Forelimb muscle (tissue), 1 donor: ENCODE results near the gene DAND5. TPM values are rescaled to one million over a fixed set of nuclear protein-coding genes. Genes with fewer than 3 reads are reported as not detected.
A peak's percentile ranks its signal among the peaks of the same experiment; 100 is the strongest.

ENCODE experiments used
- DNase-seq: peaks from one replicate; pipeline ENCODE4 v3.0.0-alpha.2; 2013; ENCODE audit warnings: low read depth
- polyA plus RNA-seq: library from polyadenylated mRNA; unstranded; fragments of 120-200 nt; gene quantifications from one replicate; pipeline ENCODE4 v1.2.1, GENCODE V29; 2013; ENCODE audit not compliant: insufficient read length

Gene DAND5
- polyA plus RNA-seq, 1 donor: 0.08 TPM

GRCh38 chr19:12992729-12993128, 23.4 kb downstream of the DAND5 start:
- no peak for DNase-seq

DNA sequence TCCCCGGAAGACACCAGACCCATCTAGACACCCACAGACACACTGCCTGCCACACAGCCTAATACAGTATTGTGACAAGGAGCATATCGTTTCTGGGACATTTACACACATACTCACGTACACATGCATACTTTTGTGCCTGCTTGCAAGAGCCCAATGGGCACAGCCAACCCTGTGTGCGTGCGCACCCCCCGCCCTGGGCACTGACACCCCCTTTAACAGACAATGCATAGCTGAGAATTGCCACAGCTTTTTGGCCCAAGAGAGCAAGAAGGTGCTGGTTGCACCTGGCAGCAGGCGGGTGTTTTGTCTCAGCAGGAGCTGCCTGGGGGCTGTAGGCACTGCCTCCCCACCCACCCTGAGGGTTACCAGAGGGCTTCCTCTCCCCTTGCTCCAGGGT, 24.2 kb downstream of the DAND5 start:
- no peak for DNase-seq

DNA sequence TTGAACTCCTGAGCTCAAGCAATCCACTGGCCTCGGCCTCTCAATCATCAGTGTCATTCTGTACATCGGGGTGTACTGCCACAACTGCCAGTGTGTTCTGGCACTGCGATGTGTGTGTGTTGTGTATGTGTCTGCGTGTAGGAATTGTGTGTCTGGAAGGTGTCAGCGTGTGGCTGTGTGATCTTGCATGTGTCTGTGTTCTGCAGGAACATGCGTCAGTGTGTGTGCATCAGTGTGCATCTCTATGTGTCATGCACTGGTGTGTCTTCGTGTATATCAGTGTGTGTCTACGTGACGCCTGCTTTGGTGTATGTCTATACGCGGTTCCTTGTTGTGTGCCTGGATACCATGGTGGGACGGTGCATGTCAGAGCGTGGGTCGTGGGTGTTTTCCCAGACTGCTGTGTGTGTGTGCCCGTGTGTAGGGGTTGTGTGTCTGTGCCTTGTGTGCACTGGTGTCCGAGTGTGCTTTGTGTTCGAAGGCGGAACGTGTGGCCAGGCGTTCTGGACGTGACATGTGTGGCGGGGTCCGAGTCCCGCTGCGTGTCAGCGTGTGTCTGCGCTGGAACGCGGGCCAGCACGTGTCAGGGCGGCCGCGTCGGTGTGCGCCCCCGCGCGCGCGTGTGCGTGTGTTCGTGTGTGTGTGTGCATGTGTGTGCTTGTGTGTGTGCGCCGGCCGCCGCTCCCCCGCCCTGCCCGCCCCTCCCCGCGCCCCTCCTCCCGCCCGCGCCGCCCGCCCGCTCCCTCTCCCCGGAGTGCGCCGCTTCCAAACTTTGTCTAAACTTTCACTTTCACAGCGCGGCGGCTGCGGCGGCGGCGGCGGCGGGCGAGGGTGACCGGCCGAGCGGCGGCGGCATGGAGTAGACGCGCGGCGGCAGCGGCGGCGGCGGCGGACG, 25.6 kb downstream of the DAND5 start, which contains the start of gene NFIX:
Gene NFIX, plus strand, starts transcription at position 775 of the 895 bp plus-strand sequence. CDS start 363 bp downstream, outside the sequence.
- no peak for DNase-seq

GRCh38 chr19:12995596-12996405, 26.4 kb downstream of the DAND5 start:
- no peak for DNase-seq

- no peak for DNase-seq
Observed at GRCh38 chr19:12996406-12997094, 27.2 kb downstream of the DAND5 start.

DNA sequence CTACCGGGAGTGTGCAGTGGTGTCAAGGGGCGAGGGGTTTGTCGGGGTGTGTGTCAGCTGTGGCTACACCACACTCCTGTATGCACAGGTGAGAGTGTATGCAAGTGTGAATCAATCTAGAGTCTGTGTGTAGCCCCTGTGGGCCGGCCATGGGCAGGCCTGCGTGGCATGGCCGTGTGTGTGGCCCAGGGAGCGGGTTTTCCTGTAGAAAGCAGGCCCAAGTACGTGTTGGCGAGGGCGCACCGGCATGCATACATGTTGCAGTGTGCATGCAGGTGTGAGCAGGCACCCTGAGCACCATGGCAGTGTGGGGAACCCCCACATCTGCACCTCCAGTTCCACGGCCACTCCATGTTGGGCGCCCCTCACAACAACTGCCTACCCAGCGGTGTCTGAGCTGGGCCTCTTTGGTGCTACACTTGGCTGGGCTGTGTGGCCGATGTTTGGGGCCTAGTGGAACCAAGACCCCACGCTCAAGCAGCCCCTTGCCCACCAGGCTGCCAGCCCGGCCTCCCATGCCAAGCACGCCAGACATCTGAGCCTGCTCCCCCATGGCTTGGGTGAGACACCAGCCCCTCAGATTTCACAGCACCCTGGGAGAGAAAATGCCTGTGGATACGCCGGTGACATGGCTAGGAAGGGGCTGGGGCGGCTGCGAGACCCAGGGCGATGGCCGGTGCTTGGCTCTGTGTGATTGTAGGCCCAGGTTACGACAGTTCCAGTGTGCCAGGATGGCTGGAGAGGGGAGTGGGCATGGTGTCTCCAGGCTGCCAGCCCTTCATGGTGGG, 28.0 kb downstream of the DAND5 start:
- DNase-seq: no peak

- DNase-seq: no peak
Observed at GRCh38 chr19:12997967-12998940, 28.9 kb downstream of the DAND5 start.

DNA sequence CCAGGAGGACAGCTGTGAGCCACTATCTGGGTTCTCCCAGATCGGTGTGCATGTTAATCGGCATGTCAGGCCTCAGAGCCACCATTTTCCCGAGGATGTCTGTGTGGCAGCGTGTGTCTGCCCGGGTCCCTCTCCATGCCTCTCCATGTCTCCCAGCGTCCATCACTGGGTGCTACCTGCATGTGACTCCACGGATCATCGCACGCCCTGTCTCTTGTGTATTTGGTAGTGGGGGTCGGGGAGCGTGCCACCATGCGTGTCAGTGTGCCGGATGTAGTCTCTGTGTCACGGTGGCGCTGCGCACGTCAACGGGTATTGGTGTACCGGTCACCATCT, 31.8 kb downstream of the DAND5 start:
- DNase-seq: no peak

DNA sequence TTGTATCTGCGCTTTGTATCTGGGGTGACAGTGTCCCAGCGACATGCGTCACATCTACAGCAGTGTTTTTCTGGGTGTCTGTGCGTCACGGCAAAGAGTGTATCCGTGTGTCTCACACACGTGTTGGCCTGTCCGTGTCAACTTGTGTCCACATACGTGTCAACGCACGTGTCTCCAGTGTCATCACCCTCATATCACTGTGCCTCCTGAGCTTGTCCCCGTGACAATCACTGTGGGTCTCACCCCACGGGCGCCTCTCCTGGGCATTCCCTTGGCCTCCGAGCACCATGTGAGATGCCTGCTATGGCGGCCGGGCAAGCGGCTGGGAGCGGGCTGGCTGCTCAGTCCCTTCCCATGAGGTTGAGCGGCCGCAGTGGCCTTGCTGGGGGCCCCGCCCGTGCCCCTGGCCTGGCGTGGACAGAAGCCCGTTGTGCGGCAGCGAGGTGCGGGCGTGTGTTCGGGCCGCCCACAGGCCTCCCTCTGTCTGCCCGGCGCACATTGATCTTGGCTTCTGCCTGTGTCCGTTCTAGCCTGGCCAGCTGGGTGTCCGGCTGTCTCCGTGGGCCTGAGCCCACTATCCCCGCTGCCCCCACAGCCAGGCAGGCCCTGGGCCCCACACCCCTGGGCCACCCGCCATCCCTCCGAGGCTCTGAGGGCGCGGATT, 32.3 kb downstream of the DAND5 start:
- no peak for DNase-seq

DNA sequence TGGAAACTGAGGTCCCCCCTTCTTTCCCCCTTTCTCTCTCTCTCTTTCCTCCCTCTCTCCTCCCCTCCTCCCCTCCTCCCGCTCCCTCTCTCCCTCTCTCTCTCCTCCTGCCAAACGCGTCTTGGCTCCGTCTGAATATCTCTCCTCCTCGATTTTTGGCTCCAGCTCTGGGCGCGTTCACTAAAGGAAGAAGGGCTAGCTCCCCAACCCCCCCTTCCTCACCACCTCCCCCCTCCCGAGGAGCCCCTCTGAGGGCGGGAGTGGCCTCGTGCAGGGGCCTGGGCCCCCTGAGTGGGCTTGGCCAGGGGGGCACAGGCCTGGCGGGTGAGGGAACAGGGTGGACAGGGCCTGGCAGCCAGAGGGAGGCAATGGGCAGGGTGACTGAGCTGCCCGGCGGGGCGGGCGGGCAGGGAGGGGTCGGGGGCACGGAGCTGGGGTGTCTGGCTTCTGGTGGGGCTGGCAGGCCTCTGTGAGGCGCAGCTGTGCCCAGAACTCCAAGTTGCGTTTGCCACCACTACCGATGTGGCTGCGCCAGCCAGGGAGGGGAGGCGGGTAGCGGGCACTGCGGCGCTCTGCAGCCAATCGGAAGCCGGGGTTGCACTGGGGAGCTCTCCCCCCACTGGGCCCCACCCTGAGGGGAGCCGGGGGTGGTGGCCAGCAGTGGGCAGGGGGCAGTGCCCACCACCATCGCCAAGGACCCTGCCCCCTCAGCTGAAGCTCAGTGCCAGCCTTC, 33.0 kb downstream of the DAND5 start:
- peak; percentile 85 for DNase-seq

DNA sequence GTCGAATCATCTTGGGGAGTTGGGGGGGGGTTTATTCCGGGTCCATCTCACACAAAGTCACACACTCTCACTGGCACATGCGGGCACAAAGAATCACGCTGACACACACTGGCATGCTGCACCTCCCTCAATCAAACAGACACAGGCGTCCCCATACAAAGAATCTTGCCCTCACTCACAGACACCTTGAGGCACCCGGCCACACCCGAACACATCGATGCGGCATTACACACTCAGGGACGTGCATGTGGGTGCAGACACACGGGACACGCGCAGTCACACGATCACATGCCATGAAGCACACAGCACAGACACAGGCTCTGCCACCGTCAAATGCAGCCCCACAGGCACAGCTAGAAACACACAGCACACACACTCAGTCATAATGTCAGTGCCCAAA, 33.7 kb downstream of the DAND5 start:
- DNase-seq: no peak

DNA sequence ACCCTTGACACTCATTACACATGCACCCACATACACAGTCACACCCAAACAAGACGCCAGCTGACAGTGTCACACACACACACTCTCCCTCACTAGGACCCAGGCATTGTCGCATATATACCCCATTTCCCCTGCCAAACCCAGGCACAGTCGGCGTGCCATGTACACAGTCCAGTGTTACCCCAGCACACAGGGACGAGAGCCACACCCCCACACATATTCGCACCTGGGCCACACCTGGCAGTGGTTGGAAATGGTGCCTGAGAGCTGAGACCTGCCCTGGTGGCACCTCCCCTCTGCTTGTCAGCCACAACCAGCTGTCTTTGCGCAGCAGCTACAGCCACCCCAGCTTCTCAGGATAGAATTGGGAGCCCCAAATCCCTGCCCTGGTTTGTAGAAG, 34.9 kb downstream of the DAND5 start:
- DNase-seq: no peak

DNA sequence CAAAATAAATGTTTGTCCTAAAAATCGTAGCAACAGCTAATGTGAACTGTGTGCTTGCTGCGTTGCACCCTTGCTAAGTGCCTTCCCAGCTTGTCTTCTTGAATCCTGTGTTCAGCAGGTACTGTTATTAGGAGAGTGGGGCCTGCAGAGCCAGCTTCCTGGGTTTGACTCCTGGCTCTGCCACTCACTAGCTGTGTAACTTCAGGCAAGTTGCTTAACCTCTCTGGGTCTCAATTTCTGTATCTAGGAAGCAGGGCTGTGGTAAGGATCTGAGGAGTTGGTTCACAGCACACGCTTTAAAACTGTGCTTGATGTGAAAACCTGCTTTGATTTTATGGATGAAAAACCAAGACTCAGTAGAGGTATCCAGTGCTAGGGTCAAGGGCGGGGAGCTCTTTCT, 35.9 kb downstream of the DAND5 start:
- no peak for DNase-seq

DNA sequence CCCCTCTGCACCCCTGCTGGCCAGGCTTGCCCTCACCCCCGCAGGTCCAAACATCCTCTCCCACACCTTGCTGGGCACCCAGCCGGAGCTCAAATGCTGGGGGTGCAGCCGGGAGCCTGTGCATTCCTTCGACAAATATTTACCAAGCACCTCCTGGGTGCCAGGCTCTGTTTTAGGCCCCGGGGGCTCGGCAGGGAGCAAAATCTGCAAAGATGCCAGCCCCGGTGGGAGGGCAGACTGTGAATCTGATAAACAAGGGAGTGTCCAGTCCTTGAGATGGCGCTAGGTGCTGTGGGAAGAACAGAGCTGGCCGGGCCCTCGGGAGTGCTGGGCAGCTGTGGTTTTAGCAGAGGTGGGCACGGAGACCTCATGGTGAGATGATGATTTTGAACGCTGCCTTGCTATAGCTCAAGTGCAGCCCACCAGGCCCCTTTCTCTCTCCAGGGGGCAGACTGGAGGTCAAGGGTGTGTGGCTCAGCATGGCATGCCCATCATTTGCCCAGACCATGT, 36.5 kb downstream of the DAND5 start:
- DNase-seq: no peak

DNA sequence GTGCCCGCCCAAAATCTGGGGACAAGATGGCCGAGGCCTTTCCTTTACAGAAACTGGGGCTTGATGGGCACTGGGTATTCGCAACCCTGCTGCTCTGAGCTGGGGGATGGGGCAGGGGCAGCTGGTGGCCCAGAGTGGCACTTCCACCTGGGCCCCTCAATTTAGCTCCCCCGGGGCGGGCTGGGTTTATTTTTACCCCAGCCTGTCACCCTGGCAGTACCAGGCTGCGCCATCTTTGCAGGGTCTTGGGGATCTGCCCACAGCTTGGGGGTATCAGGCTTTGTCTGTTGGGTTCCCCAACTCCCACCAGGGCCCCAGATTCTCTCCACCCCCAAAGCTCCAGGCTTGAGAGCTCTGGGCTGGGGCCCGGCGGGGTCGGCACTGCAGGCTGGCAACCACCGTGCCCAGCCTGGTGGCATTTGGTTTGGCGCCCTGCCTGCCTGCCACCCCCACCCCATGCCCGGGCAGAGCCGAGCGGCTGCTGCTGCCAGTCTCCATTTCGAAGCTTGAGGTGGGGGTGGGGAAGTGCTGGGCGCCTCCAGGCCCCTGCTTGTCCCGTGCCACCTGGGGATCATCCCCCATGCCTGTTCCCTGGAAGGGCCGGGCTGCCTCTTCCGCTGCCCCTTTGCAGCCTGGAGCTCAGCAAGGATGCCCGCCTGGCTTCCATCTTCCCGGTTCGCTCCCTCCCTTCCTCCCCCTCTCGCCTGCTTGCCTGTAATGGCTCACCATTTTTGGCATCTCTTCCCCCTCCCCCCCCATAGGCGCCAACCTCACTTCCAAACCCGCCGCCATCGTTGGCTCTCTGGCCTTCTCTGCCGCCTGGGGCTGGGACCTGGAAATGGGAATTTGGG, 37.3 kb downstream of the DAND5 start:
- no peak for DNase-seq

- no peak for DNase-seq
Observed at GRCh38 chr19:13007292-13008045, 38.1 kb downstream of the DAND5 start.
